NCI-H510A (cell line): Measurements from ENCODE around the gene HOXA9.

Source experiments
- DNase-seq: peaks from one replicate; lab custom pipeline; 2025; lab: John Stamatoyannopoulos, UW

The HOXA9 gene

DNA sequence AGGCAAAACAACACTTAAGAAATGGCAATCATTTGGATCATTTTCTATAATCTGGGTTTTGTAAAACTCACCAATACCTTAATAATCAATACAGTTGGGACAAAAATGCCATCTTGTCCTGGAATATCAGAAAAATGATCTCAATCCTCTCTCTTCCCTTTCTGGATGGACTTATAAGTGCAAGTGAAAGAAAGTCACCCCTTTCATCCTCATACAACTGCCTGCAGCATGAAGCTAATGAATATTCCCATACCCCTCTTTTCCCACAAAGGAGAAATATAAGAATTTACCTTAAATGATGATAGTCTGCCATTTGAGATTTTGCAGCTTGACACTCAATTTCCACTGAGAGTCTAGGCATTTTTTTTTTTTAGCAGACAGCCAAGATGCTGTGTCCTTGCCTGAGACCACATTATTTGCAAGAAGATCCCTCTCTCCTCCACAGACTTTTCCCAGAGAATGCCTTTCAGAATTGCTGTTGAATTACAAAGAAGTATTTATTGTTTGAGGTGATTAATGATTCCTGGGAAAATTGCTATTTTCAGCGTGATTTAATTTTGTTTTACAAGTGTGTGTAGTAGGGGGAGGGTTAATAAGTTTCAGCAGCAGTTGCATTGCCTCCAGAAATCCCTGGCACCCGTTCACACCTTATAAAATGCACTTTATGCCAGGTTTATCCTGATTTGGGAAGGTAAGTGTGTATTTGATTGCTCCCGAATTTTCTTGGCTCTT lies 38.6 kb downstream of the HOXA9 start:
- no peak for DNase-seq

DNA sequence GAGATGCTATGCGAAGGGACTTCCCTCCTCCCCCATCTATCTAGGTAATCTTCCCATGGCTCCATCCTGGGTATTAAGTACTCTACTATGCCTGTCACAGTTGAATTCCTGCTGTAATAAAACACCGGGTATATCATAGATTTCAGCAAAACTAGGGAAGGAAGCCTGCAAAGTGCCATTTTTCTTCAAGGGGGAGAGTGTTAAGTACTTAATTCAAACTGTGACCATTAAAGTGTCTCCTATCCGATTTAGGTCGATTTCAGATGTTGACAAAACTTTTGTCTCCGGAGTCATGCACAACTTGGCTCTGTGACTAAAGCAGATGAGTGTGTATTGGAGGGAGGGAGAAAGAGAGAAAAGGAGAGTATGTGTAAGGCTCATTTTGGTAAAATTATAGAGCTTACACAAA lies 39.3 kb downstream of the HOXA9 start:
- no peak for DNase-seq

DNA sequence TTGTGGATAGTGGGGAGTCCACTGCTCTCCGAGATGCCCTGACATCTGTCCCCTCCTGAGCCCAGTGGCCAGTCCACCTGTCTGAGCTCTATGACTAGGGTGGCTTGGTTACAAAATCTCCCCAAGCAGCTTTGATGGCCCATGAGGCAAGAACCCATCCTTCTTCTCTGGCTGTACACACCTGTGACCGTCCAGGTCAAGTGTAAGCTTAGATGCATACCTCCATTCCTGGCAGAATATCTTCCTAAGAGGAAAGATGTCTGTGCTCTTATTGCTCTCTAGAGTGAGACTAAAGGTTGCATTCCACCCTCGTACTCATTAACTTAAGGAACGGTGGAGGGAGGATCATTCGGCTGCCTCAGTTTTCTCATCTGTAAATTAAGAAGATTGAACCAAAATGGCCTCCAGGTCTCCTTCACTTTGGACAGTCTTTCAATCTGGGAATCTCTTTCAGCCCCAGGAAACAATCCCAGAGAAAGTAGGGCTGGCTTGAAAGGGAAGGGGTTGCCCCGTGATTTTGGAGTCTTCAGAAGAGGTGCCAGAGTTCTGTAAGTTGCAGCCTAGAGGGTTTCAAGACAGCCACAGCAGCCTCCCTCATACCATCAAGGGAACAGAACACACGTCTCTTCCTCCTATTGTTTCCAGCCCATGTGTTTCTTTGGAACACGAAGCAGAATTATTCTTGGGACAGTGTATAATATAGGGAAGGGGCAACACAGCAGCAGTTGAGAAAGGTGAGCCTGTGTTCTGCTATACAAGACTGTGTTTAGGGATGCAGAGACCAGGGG lies 40.2 kb downstream of the HOXA9 start:
- no peak for DNase-seq

DNA sequence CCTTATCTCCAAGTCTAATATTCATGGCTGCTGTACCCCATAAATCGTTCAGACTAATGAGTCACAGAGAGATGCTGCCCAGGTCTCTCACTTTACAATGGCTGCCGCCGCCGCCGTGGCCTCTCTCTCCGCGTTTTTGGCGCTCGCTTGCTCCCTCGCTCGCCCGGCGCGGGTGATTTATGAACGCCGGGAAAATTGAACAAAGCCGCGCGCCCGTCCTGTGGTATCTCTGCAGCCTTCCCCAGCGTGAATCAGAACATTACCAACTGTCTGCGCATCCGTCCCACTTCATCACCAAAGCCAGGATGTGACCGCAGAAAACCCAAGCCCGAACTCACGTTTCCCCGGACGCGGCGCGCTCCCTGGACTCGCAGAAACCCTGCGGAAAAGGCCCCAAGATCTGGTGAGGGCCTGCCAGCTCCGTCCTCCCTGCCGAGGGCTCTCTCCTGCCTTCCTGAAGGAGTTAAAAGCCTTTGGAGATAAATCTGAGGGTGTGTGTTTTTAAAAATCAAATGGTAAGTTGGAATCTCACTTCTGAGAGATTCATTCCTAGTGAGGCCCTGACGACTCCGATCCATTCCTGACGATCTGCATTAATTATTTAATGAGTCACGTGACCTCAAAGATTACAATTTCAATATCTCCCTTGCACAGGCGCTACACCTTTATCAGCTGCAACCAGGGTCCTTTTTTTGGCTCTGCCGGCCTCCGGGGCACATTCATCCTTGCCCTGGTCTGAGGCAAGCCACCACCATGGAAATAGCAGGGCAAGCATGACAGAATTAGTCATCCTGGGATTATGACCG lies 41.0 kb downstream of the HOXA9 start:
- DNase-seq: no peak

DNA sequence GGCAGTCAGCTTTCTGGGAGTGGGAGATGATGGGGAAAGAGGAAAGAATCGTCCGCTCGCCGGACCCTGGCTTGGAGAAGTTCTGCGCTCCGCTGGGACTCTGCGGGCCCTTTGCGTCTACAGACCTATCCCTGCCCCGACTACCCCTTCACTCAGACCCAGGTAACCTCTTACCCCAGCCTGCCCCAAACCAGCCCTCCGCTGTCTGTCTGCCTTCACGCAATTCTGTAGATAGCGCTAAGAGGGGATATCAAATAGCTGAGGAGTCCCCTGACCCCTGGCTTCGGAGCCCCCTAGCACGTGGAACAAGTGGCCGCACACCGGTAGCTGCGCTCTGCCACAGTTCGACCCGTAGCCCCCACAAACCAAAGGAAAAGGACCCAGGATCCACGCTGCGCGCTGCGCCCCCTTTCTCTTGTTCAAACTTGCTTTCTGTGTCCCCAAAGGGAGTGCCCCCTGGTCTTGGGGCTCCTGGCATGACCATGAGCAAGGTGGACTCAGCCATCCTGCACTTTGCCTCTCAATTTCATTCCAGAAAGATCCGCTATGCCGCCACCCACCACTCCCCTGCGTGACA lies 41.8 kb downstream of the HOXA9 start:
- no peak for DNase-seq

DNA sequence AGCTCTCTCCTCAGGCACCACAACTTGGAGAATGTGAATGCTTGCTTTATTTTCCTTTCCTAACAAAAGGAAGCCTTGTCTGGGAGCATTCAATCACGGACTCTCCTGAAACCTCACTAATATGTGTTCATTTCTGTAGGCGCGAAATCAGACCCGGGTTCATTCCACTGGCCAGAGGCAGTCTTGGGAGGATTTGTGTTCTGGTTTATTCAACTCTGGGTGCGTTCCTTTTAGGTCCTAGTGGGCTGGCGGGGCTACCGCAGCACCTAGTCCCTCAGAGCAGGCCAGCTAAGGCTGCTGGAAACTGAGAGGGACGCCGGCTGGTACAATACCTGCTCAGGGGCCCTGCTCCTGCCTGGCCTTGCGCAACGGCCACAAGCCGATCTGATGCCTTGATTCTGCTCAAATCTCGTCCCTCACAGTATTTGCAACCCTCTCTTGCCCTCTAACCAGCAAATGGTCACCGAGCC lies 42.3 kb downstream of the HOXA9 start:
- no peak for DNase-seq

DNA sequence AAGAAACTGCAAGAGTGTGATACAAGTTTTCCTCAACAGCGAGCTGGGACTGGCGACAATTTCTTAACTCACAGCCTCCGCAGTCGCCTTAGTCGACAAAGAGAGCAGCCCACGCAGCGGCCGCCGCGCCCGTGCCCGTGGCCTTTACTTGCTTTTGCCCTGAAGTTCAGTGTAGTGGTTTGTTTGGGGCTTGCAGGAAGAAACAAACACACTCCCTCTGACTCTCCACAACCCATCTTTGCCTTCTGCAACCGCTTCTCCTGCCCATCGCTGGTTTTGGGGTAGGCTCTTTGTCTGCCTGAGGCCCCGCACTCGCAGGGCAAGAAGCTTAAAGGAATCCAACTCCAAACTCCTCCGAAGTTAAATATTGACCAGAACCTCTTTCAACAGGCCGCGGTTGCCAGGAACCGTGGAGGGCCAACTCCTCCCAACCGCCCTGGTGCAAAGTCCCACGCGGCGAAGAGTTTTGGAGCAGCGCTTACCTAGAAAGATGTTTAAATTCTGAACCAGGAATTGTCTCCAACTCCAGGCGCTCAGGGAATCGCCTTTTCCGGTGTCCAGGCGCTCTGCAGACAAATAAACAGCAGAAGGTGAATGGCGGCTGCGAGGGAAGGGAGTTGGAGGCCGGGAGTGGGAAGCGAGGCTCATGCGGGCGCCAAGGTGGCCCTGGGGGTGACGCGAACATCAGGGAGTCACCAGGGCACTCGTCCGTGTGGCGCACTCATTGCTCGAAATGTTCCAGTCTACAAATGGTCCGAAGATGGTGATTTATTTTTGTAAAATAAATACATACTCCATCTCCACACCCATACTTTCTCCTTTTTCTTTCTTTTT lies 43.0 kb downstream of the HOXA9 start:
- DNase-seq: no peak

DNA sequence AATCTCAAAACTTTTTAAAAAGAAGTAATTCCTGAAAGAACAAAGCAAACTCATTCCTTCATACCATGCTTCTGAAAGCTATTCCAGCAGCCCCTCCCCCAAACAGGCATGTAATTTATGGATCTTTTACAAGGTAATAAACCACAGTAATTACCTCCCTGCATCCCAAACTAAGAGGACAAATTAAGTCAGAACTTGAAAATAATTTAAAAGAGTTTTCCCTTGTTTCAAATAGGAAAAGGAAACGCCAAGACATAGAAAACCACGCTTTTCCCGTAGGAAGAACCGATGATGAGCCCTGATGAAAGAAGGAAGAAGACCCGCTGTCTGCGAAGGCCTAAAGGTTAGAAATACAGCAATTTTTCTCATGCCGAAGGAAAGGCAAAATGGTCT lies 43.7 kb downstream of the HOXA9 start:
- DNase-seq: no peak

DNA sequence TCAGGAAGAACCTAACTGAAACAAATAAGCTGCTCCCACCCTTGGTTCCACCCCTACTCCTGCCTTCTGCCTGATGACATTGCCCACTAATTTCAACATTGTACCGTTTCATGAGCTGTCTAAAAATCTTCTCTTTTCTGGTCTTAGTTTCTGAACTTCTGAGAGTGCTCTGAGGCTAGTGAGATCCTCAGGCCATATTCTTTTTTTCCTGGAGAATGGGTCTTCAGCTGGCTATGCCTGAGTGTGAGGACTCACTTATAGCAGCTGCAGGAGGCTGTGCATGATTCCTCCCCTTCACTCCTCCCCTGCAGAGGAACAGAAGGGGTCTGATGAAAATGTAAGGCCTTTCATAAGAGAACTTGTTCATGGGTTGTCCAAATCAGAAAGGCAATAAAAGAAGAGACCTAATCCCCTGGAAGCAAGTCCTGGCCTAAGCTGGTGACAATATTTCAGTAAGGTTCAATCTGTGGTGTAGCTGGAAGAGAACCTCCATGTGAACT lies 45.9 kb downstream of the HOXA9 start:
- DNase-seq: no peak

DNA sequence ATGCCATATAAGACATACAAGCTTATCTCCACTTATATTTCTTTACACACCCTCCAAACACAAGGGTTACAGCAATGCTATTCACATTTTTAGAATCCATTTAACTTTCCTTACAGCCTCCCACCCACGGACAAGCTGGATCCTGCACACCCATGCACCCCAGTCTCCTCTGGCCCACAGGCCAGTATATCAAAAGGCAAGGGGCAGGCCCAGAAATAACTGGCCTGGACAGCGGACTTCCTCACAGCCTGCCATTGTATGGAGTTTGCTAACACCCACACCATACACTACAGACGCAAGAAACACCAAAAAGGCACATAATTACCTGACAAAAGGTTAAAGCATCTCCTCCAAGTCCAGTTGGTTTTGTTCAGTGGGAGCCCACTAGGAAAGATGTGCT lies 46.8 kb downstream of the HOXA9 start:
- no peak for DNase-seq

DNA sequence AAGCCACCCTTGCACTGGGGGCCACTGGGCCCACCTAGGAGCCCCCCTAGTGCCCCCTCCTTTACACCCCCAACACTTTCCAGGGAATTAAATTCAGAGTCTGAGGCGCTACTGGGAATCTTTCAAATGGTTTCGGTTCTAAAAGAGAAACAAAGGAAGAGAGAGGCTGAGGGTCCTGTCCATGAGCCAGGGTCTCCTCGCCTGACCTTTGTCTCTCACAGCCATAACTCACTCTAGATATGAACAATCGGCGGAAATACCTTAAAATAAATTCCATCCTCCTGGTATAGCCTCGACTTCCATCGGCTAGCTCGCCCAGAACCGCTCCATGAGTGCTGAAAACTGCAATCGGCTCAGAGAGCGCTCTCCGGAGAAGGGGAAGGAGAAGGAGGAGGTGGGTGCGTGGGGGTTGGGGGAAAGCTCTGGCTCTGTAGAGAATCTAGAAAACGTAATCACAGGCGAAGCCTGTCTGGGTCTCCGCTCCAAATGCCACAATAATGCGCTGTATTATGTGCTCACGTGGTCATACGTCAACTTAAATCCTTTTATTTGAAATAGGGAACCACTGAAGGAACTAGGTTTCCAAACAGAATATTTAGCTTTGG lies 47.3 kb downstream of the HOXA9 start:
- no peak for DNase-seq

DNA sequence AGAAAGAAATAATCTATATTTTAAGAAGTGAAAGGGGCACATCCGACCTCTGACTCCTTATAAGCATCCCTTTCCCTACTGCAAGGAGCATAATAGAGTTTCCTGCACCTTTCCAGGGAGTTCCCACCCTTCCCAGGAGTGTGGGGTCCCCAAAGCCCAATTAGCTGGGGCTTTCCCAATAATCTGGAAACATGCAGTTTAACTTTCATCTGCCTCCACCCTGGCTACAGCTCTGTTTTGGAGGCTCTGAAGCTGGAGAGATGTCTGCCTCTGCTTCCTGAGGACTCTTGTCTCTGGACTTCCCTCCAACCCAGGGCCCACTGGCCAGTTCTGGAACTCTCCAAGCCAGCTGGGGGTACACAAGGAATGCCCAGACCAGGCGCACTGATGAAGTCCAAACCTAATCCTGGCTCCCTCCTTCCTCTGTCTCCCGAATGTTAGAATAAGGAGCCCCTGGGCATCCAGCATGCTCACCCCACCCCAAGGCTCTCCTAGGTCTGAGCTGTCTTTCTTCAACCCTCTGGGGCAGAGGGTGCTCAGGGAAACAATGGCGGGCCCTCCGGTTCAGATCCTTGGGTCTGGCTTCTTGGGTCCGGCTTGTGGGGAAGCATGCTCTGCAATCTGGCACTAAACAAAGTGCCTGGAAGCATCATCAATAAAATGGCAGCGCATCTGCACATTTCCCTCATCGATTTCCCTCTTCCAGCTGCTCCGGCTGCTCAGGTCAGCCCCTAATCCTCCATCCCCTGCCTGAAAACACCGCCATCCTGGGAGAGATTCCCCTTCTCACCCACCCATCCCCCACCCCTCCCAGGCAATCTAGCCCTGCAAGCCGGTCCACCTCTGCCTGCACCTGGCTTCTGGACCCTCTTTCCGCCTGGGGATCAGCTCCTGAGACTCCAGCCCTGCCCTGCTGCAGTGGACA lies 48.1 kb downstream of the HOXA9 start:
- no peak for DNase-seq

DNA sequence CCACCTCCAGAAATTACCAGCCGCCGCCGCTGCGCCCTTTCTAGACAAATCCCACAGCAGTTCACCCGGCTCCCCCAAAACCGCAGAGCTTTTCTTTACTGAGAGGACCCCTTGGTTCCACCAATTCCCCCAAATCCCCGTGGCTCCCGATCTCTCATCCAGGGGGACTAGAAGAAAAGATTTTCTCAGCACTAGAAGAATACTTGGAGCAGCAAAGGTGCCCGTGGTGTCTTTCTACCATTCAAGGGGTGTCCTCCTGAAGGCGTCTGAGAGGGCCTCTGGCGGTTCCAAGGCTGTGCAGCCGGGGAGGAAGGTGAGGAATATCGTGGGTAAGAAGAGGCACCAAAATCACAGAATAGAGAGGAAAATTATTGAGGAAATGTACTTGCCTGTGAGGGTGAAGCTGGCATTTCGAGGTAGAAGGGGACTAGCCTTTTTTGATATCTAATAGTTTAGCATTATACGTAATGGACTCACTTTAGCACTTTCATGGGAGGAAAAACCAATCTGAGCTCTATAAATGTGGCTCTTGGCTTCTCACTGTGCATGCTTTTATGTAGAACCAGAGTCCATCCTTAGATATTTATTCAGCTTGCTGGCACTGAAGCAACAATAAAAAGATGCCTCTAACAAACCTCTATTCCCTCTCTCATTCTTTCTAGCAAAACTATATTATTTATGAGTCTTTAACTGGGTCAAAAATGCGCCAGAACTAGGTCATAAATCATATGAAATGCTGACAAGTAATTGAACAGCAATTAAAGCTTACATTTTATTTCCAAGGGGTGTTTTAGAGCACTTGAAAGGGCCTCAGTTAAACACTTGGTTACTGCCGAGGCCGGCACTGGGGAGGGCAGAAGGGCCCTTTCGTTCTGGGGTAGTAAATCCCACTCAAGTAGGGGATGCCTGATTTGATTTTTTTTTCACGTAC lies 49.0 kb downstream of the HOXA9 start:
- no peak for DNase-seq

DNA sequence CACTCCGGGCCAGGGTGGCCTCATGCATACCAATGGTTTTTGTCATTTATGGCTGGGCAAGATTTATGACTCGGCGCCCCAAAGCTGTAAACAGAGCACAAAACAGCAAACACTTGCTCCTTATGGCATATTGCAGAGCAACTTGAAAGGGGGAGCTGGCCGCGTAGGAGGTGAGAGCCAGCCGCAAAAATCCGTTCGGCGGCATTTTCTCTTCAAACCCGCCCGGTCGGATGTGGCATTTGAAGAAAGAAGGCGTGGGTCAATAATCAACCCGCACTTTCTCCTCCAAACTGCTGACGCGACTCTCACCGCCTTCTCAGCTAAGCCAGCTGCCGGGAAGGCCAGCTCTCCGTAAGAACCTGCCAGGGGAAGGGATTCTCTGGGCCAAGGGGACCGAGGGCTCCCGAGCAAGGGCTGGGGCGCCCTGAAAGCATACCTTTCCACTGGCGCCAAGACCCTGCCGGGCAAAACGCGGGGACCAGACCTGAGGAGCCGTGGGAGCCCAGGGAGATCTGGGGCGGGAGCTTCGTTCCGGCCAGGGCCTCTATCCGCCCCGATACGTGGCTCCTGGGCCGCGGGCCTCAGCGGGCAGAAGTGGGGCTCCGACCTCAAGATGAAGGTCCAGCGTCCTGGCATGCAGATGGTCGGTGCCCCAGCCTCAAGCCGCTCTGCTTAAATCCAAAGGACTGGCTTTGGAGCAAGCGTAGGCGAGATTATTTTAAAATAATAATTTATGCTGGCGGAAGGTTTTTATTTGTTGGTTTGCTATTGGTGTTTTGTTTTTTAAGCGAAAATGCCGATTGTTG lies 49.9 kb downstream of the HOXA9 start:
- DNase-seq: no peak

DNA sequence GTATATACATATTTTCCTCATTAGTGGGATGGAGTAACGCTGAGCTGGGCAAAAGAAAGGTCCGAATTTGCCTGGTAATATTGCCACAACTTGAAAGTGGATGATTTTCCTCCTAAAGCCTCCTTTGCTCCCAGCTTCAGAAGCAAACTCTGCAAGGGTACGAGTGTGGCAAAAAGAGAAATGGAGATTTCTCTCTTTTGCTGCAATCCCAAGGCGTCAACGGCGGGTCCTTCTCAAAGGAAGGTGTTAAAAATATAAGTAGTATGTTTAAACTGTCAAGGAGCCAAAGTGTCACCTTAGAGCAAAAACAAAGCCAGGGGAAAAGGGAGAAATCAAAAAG lies 50.5 kb downstream of the HOXA9 start:
- no peak for DNase-seq

DNA sequence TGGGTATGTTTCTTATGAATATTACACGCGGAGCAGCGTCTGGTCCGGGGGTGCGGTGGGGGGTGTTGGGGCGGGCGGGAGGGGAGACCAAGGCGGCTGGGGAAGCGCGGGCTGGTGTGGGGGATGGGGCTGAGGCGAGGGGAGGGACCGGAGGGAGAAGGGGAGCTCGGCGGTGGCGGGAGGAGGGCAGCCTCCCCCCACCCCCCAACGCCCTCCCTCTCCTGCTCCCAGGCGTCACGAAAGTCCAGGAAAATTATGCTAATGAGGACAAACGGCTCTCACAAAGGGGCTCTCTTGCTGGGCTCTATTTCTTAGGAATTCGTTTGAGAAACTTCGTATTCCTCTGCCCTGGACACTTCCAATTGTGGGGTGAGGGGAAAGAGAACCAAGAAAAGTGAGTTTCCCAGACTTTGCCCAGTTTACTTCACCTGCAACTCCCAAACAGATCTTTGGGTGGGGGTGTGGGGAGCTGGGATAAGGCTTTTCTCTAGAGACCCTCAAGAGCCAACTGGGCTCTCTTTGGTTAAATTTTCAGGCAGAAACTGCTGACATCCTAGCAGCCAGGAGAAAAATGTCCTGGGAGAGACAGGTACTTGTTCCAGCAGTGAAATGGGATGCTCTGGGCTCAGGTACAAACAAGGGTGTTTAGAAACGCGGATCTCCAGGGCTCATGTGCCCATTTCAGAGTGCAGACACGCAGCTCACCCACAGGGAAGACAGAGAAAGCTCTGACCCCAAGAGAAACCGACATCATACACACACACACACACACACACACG lies 51.2 kb downstream of the HOXA9 start:
- DNase-seq: no peak
